Fibroblast of skin of scalp (primary cell): ENCODE data around the gene NDUFV3.
"Not testable (repeated sequence)": the region's sequence is repeated elsewhere in the genome, so short reads cannot be mapped to it uniquely, and the experiment has no call there.

ENCODE experiments used
- DNase-seq: peaks from one replicate; pipeline ENCODE4 v3.0.0-alpha.2; 2013

Gene NDUFV3

DNA sequence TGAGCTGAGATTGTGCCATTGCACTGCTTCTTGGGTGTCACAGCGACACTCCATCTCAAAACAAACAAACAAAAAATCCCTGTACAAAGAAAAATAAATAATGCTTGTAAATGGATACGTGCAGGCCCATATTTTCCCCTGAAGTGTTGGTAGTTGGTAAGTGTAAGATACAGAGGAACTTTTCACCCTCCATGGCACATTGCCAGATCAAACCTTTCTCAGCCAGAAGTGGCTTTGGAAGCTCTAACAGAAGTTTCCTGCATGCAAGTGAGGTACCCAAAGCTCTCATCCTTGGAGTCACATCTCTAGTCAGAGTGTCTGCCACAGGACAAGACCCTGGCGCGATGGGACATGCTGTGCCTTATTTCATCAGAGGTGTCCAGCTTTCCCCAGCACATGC is 7.3 kb downstream of the NDUFV3 start:
- no peak for DNase-seq

DNA sequence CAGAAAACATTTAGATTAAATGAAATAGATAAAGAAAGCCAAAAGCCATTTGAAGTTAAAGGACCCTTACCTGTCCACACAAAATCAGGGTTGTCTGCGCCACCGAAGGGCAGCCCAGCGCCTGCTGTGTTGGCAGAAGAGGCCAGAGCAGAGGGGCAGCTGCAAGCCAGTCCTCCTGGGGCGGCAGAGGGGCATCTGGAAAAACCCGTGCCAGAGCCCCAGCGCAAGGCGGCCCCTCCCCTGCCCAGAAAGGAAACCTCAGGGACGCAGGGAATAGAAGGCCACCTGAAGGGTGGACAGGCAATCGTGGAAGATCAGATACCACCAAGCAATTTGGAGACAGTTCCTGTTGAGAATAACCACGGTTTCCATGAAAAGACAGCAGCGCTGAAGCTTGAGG is 10.7 kb downstream of the NDUFV3 start:
- no peak for DNase-seq

DNA sequence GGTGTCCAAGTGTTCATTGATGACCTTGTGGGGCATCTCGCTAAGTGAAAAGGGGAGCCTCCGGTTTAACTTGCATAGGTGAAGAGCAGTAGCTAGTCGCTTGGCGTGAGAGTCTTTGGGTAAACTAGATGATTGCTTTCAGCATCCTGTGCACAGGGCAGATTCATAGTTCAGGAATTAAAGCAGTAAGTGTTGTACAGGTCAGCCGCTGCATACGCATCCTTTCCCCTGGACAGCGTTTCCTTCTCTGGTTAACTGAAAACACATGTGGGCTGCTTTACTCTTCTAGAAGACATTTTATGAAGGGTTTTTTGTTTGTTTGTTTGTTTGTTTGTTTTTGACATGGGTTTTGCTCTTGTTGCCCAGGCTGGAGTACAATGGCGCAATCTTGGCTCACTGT is 12.1 kb downstream of the NDUFV3 start:
- DNase-seq, result peak; percentile 12

DNA sequence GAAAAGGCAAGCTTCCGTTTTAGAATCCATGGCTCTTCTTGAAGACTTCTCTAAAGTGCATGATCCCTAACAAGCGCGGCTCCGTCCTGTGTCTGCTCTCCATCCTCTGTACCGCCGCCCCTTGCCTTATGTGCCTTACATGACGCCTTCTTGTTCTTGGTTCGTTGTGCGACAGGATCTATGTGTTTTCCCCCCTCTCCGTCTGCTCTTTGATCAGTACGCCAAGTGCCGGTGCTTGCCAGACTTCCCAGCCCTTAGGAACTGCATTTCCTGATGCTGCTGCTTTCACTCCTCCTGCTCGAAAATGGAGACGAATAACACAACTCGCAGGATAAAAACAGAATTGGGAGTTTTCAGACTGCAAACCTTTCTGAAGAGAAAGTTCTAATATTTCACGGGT is 13.1 kb downstream of the NDUFV3 start:
- DNase-seq, result no peak

DNA sequence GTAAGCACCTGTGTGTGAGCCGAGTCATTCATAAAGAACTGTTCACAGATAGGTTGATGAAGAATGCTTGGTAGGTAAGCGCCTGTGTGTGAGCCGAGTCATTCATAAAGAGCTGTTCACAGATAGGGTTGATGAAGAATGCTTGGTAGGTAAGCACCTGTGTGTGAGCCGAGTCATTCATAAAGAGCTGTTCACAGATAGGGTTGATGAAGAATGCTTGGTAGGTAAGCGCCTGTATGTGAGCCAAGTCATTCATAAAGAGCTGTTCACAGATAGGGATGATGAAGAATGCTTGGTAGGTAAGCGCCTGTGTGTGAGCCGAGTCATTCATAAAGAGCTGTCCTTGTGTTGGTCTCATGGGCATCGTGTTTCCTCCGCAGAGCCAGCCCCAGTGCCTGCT is 15.4 kb downstream of the NDUFV3 start:
- not testable (repeated sequence) for DNase-seq

GRCh38 chr21:42911920-42912319 is 18.8 kb downstream of the NDUFV3 start:
- DNase-seq, result not testable (repeated sequence)

DNA sequence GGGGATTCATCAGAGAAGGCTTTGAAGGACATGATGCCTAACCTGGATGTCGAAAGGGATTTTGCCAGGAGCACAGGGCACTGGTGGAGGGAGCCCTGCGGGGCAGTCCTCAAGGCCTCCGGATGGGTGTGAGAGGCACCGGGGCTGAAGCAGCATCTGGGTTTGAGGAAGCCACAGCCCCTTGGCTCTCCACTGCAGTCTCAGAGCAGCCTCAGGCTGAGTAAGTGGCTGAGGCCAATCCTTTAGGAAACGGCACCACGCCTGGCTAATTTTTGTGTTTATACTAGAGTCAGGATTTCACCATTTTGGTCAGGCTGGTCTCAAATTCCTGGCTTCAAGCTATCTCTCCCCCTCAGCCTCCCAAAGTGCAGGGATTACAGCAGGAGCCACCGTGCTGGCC is 20.4 kb downstream of the NDUFV3 start:
- DNase-seq, result no peak

DNA sequence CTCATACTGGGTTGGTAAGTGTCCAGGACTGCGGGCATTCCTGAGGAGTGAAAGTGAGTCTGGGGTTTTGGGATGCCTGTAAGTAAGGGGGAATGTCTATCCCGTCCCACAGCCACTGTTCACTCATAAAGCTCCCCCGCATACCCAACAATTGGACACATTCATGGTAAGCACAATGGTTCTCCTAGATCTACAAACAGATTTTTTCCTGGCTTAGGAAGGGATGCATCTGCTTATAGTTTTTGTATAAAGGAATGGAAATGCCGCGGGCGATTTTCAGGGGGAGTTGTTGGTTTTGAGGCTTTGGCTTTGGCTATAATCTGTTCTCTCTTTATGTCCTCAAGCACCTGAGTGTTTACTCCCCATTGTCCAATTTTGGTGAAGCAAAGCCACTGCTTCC is 25.2 kb downstream of the NDUFV3 start:
- DNase-seq, result no peak

- no peak for DNase-seq
Observed at GRCh38 chr21:42921927-42922326, 28.8 kb downstream of the NDUFV3 start.

GRCh38 chr21:42922918-42923317 is 29.8 kb downstream of the NDUFV3 start:
- no peak for DNase-seq

GRCh38 chr21:42923553-42924432 is 30.7 kb downstream of the NDUFV3 start:
- peak; percentile 94 for DNase-seq

- DNase-seq, result no peak
Observed at GRCh38 chr21:42924433-42924751, 31.3 kb downstream of the NDUFV3 start.

GRCh38 chr21:42925114-42925926 is 32.2 kb downstream of the NDUFV3 start, which contains the start of gene ERVH48-1:
TSS of gene ERVH48-1 (minus strand) at chr21:42925630. CDS start at chr21:42919006, 6,624 bp downstream.
- DNase-seq, result no peak

- DNase-seq, result not testable (repeated sequence)
Observed at GRCh38 chr21:42927474-42928200, 34.5 kb downstream of the NDUFV3 start.

GRCh38 chr21:42929969-42930368 is 36.9 kb downstream of the NDUFV3 start:
- no peak for DNase-seq

DNA sequence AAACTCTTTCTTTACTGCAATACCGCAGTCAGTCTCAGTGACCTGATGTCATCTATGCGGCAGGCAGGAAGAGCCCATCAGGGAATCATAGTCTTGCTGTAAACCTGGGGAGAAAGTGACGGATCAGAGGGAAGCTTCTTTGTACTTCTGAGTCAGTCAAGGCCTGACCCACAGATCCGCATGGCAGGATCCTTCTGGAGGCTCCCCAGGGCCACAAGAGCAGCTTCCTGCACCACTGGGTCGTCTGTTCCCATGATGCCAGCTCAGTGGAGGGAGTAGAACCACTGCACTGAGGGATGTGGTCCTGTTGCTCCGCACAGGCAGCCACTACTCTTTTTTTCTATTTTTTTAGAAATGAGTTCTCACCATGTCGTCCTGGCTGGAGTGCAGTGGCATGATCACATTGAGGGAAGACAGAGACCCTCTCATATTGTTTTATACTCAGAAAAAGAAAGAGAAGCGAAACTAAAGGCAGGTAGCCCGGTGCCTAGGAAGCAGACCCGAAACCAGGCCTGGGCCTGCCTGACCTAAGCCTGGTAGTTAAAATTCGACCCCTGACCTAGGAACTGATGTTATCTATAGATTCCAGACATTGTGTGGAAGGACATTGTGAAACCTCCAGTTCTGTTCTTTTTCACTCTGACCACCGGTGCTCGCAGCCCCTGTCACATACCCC is 38.6 kb downstream of the NDUFV3 start:
- DNase-seq, result no peak

GRCh38 chr21:42932378-42933136 is 39.4 kb downstream of the NDUFV3 start:
- not testable (repeated sequence) for DNase-seq

- not testable (repeated sequence) for DNase-seq
Observed at GRCh38 chr21:42933137-42933970, 40.2 kb downstream of the NDUFV3 start.

- not testable (repeated sequence) for DNase-seq
Observed at GRCh38 chr21:42933973-42934372, 40.9 kb downstream of the NDUFV3 start.

GRCh38 chr21:42936360-42936759 is 43.3 kb downstream of the NDUFV3 start:
- DNase-seq, result not testable (repeated sequence)
